HepG2 (cell line): ENCODE measurements around the gene CEBPE. TPM values are rescaled to one million over a fixed set of nuclear protein-coding genes. Genes with fewer than 3 reads are reported as not detected.

Source experiments
- ATAC-seq: fragments of 200-7000 bp; cut with Tn5 transposase; 3 replicates; pipeline ENCODE4 v1.9.1; 2020; ENCODE audit warnings: mild to moderate bottlenecking, moderate library complexity
- BruUV-seq: library from RNA; stranded (reverse); fragments of 400-500 nt; replicated peaks from 2 replicates; lab custom pipeline; 2021; lab: Mats Ljungman, UMichigan
- CTCF ChIA-PET: fragments of 300-600 bp; formaldehyde crosslinking; extraction: SDS; loops from one replicate; lab custom pipeline; 2021; ENCODE audit warnings: low total read pairs, inconsistent platforms, low intra/inter-chr PET ratio; lab: Yijun Ruan, JAX
- POLR2A ChIA-PET: fragments of 350-600 bp; sonication (Branson Sonifier 250); formaldehyde crosslinking; loops from one replicate; lab custom pipeline; 2020; ENCODE audit warnings: antibody characterized with exemption, inconsistent platforms; lab: Yijun Ruan, JAX
- DNase-seq: peaks from one replicate; pipeline ENCODE4 v3.0.0-alpha.2; 2015; ENCODE audit warnings: low spot score
- FAIRE-seq: peaks from 3 replicates; lab custom pipeline; 2011; peaks lifted over from hg19 to GRCh38; lab: Jason Lieb, UNC
- H2AFZ ChIP-seq: one replicate; pipeline ENCODE4 v1.6.1; 2011; ENCODE audit warnings: low read length, inconsistent platforms
- H3K27ac ChIP-seq: fragments of 300-600 bp; 3 replicates; pipeline ENCODE4 v1.8.0; 2011; ENCODE audit warnings: mixed run types, mild to moderate bottlenecking, mixed read lengths, low read length, inconsistent platforms; ENCODE audit not compliant: insufficient read depth; ENCODE audit errors: extremely low read length
- H3K27me3 ChIP-seq, 2 experiments: fragments of 200-600 bp in 1 of 2; 2 replicates in 1 of 2; 3 replicates in 1 of 2; pipeline versions ENCODE4 v1.6.0 to v1.8.0; 2011; ENCODE audit warnings: low read length in 2 of 2, mild to moderate bottlenecking in 2 of 2, moderate library complexity in 2 of 2, inconsistent platforms in 1 of 2; ENCODE audit not compliant: insufficient read depth in 2 of 2, control insufficient read depth in 1 of 2
- H3K36me3 ChIP-seq, 2 experiments: fragments of 200-600 bp in 1 of 2; replicated peaks in 1 of 2; 2 replicates in 1 of 2; 3 replicates in 1 of 2; pipeline versions ENCODE4 v1.5.1 to v1.8.0; 2011; ENCODE audit warnings: low read length in 2 of 2, inconsistent platforms in 1 of 2; ENCODE audit not compliant: insufficient read depth in 2 of 2, control insufficient read depth in 1 of 2
- H3K4me1 ChIP-seq: 2 replicates; pipeline ENCODE4 v1.5.1; 2012; ENCODE audit warnings: low read length, inconsistent platforms; ENCODE audit not compliant: insufficient read depth
- H3K4me2 ChIP-seq: 2 replicates; pipeline ENCODE4 v1.6.0; 2011; ENCODE audit warnings: low read depth, low read length, inconsistent platforms
- H3K4me3 ChIP-seq, 3 experiments: fragments of 200-600 bp in 1 of 3; sonication (generic), shearing (Covaris generic) in 1 of 3; replicated peaks in 1 of 3; 2 replicates each; pipeline ENCODE4 v1.5.1; 2011 to 2016; ENCODE audit warnings: low read length in 3 of 3, inconsistent platforms in 2 of 3, low read depth in 2 of 3, mild to moderate bottlenecking in 2 of 3, control low read depth in 1 of 3, mixed read lengths in 1 of 3; ENCODE audit not compliant: insufficient read depth in 1 of 3
- H3K79me2 ChIP-seq: one replicate; pipeline ENCODE4 v1.6.1; 2011; ENCODE audit warnings: low read length, inconsistent platforms; ENCODE audit not compliant: insufficient read depth
- H3K9ac ChIP-seq: 2 replicates; pipeline ENCODE4 v1.6.0; 2011; ENCODE audit warnings: mild to moderate bottlenecking, low read depth, low read length, inconsistent platforms; ENCODE audit not compliant: insufficient read depth
- H3K9me3 ChIP-seq: 2 replicates; pipeline ENCODE4 v1.5.1; 2012; ENCODE audit warnings: mild to moderate bottlenecking, low read length
- H4K20me1 ChIP-seq: 2 replicates; pipeline ENCODE4 v1.6.0; 2011; ENCODE audit warnings: inconsistent platforms, mild to moderate bottlenecking, low read length, moderate library complexity; ENCODE audit not compliant: insufficient read depth
- ATF7 ChIP-seq, 2 experiments: fragments of 450-650 bp in 1 of 2; sonication (generic) in 1 of 2; formaldehyde crosslinking in 1 of 2; IDR thresholded peaks; 2 replicates each; pipeline versions ENCODE4 v1.4.0 to v1.6.1; 2016 to 2020; ENCODE audit warnings: antibody characterized with exemption in 1 of 2, mild to moderate bottlenecking in 1 of 2, missing genetic modification reagents in 1 of 2
- BRD4 ChIP-seq: sonication (generic); formaldehyde crosslinking; IDR thresholded peaks from 2 replicates; pipeline ENCODE4 v1.4.0; 2020; ENCODE audit warnings: missing genetic modification reagents
- CEBPB ChIP-seq: IDR thresholded peaks from 2 replicates; pipeline ENCODE4 v1.6.1; 2011; ENCODE audit warnings: low read depth, low read length, improper control_type of control experiment, borderline replicate concordance
- HNRNPUL1 ChIP-seq: fragments of 200-400 bp; formaldehyde crosslinking; IDR thresholded peaks from 2 replicates; pipeline ENCODE4 v1.6.1; 2017; ENCODE audit warnings: low read depth, mild to moderate bottlenecking, low read length, moderate library complexity
- MBD4 ChIP-seq: IDR thresholded peaks from 2 replicates; pipeline ENCODE4 v1.6.1; 2012; ENCODE audit warnings: low read length, inconsistent platforms, borderline replicate concordance
- NR2F1 ChIP-seq, 2 experiments: fragments of 450-650 bp in 1 of 2; formaldehyde crosslinking in 1 of 2; IDR thresholded peaks; 2 replicates each; pipeline versions ENCODE4 v1.5.0 to v1.6.1; 2016 to 2020; ENCODE audit warnings: mild to moderate bottlenecking in 1 of 2, missing compliant biosample characterization in 1 of 2, missing genetic modification reagents in 1 of 2, moderate library complexity in 1 of 2
- REPIN1 ChIP-seq: sonication (generic); formaldehyde crosslinking; IDR thresholded peaks from 2 replicates; pipeline ENCODE4 v1.8.0; 2022; ENCODE audit warnings: missing genetic modification reagents, low read depth, mild to moderate bottlenecking, borderline replicate concordance
- RXRA ChIP-seq: sonication (generic); formaldehyde crosslinking; IDR thresholded peaks from 2 replicates; pipeline ENCODE4 v1.5.1; 2020; ENCODE audit warnings: missing genetic modification reagents
- SP1 ChIP-seq, 2 experiments: fragments of 450-650 bp in 1 of 2; sonication (generic) in 1 of 2; formaldehyde crosslinking in 1 of 2; IDR thresholded peaks; 2 replicates each; pipeline versions ENCODE4 v1.4.0 to v1.6.1; 2016 to 2020; ENCODE audit warnings: missing genetic modification reagents in 1 of 2
- XRCC5 ChIP-seq: fragments of 200-400 bp; formaldehyde crosslinking; optimal IDR thresholded peaks from 2 replicates; pipeline ENCODE3; 2017; ENCODE audit warnings: mild to moderate bottlenecking, low read length
- YY1 ChIP-seq: IDR thresholded peaks from 2 replicates; pipeline ENCODE4 v1.6.1; 2011; ENCODE audit warnings: low read length, low read depth, moderate library complexity, mild to moderate bottlenecking; ENCODE audit not compliant: insufficient read depth, insufficient replicate concordance
- ZNF143 ChIP-seq: sonication (generic); formaldehyde crosslinking; IDR thresholded peaks from 2 replicates; pipeline ENCODE4 v1.4.0; 2020; ENCODE audit warnings: missing genetic modification reagents
- ZNF253 ChIP-seq: sonication (generic); formaldehyde crosslinking; IDR thresholded peaks from 2 replicates; pipeline ENCODE4 v1.8.0; 2022; ENCODE audit warnings: mild to moderate bottlenecking, missing genetic modification reagents, borderline replicate concordance
- WGBS: methylation state at CpG from one replicate; pipeline ENCODE4 v1.1.6; 2017; ENCODE audit warnings: low lambda C conversion rate; 5-methylcytosine and 5-hydroxymethylcytosine counted together
- in situ Hi-C: cut with HindIII; loops from 2 replicates; pipeline ENCODE4 v1.10.0; 2017; ENCODE audit warnings: low pct_unique_long_range_greater_than_20kb; ENCODE audit not compliant: extremely low pct_ligation_motif_present
- intact Hi-C: fragments of 100-400 bp; cut with micrococcal nuclease; formaldehyde crosslinking; loops from one replicate; pipeline ENCODE4 v1.10.0; 2022; ENCODE audit not compliant: unreplicated experiment
- polyA plus RNA-seq, 8 experiments: library from polyadenylated mRNA; depleted of rRNA in 3 of 8; stranded (reverse) in 7 of 8; unstranded in 1 of 8; fragments of >200 nt; fragmentation: Illumina TruSeq in 4 of 8; extraction: Trizol in 4 of 8; gene quantifications; 2 replicates each; pipeline versions ENCODE4 v1.2.1 to v1.2.3, GENCODE V29; 2011 to 2016; ENCODE audit warnings: low read depth in 4 of 8, missing spikeins in 1 of 8, mixed read lengths in 1 of 8; ENCODE audit not compliant: insufficient read depth in 1 of 8
- total RNA-seq, 5 experiments: library from RNA; depleted of rRNA; stranded (reverse); fragments of >200 nt; fragmentation: Illumina TruSeq; extraction: Trizol; gene quantifications; 2 replicates each; pipeline ENCODE4 v1.2.3, GENCODE V29; 2016; ENCODE audit warnings: low read depth in 1 of 5
- TF ChIP-seq, protein P1 (sequence below), 2 experiments: fragments of 450-650 bp in 1 of 2; sonication (generic) in 1 of 2; formaldehyde crosslinking; IDR thresholded peaks; 2 replicates each; pipeline versions ENCODE4 v1.5.0 to v1.8.0; 2020 to 2022; ENCODE audit warnings: mild to moderate bottlenecking in 1 of 2, missing genetic modification reagents in 1 of 2
- TF ChIP-seq, protein P2 (sequence below): sonication (generic); formaldehyde crosslinking; IDR thresholded peaks from 2 replicates; pipeline ENCODE4 v1.5.1; 2020; ENCODE audit warnings: mild to moderate bottlenecking, missing genetic modification reagents, borderline replicate concordance
- TF ChIP-seq, protein P3 (sequence below): sonication (generic); formaldehyde crosslinking; IDR thresholded peaks from 2 replicates; pipeline ENCODE4 v1.5.0; 2020; ENCODE audit warnings: missing genetic modification reagents

Gene CEBPE
- total and polyA plus RNA-seq, 2 of the 13 experiments (the other 11 are each of a cell fraction or from before 2014, with no cell fraction given): 0.09 to 0.11 TPM

DNA sequence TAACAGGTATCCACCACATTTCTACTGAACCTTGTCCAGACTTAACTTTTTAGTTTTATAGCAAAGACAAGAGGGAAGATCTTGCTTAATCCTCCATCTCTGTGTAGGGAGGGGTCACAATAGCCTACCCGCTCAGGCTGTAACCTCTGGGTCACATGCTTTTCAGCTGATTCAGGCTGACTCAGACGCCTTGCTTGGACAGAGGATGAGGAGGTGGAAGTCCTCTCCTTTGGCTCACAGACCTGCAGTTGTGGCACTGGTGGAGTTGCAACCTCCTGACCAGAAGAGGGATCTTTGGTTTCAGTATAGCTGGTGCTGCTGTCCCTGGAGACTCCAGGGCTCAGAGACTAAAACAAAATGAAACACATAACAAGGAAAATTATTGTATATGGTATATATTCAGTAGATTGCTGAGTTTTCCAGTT, 40.4 kb downstream of the CEBPE start:
- ATAC-seq (peak; percentile 66), DNase-seq (peak; percentile 76), FAIRE-seq (no peak)
- ChIA-PET CTCF (interaction anchor here (1.6 to 4.1 kb wide), 3 partner anchors 10 to 108 kb away, joined by 4 to 20 read pairs (median 8); no protein-coding TSS in a partner anchor), POLR2A (interaction anchor here (0.5 to 5.8 kb wide), 4 partner anchors 10 to 346 kb away, joined by 3 to 85 read pairs (median 12); partner anchors contain the start of genes ACIN1 and C14orf119)
- in situ Hi-C loops: no loop called here
- Histone ChIP-seq H3K4me2 (no peak overlapping the region), H2AFZ (no peak overlapping the region), H3K79me2 (no peaks in the 10 kb centered on the region), H3K4me1 (no peaks in the 10 kb centered on the region), H3K9me3 (no peaks in the 10 kb centered on the region), H3K9ac (no peak overlapping the region), H4K20me1 (peaks cover 9% of the 10 kb centered on the region; the same call in 1 of the 2 replicates), H3K36me3 (peaks cover 66 to 99% of the 10 kb centered on the region in 2 experiments), H3K27me3 (no peaks in the 10 kb centered on the region), H3K27ac (no peak overlapping the region), H3K4me3 (no peak overlapping the region)
- WGBS: 67% methylated on average over 2 of the region's 2 CpGs
- intact Hi-C loops: no loop called here
- BruUV-seq: no TSS peak
- TF ChIP-seq, protein P1, sequence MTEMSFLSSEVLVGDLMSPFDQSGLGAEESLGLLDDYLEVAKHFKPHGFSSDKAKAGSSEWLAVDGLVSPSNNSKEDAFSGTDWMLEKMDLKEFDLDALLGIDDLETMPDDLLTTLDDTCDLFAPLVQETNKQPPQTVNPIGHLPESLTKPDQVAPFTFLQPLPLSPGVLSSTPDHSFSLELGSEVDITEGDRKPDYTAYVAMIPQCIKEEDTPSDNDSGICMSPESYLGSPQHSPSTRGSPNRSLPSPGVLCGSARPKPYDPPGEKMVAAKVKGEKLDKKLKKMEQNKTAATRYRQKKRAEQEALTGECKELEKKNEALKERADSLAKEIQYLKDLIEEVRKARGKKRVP (CRISPR knock-in tag; IDR thresholded peaks at IDR 0.05): no peak
- TF ChIP-seq YY1 (no peak), CEBPB (peak; percentile 29; the same call in 1 of the 2 replicates), MBD4 (0 out of 2 replicates have a peak, but pooled peaks have one; percentile 67), RXRA (CRISPR knock-in tag) (peak; percentile 47; the same call in 1 of the 2 replicates), SP1 (IDR thresholded peaks at IDR 0.05) (no peak), SP1 (CRISPR knock-in tag; IDR thresholded peaks at IDR 0.05) (no peak), REPIN1 (no peak), ATF7 (IDR thresholded peaks at IDR 0.05) (no peak), ATF7 (CRISPR knock-in tag; IDR thresholded peaks at IDR 0.05) (no peak), ZNF253 (CRISPR knock-in tag) (no peak), BRD4 (CRISPR knock-in tag) (no peak), XRCC5 (peak; percentile 23), ZNF143 (CRISPR knock-in tag) (no peak), NR2F1 (CRISPR knock-in tag; IDR thresholded peaks at IDR 0.05) (peak in 1 of 2 experiments; percentile 52; a peak in 1 of 4 replicates), HNRNPUL1 (no peak)
- TF ChIP-seq, protein P2, sequence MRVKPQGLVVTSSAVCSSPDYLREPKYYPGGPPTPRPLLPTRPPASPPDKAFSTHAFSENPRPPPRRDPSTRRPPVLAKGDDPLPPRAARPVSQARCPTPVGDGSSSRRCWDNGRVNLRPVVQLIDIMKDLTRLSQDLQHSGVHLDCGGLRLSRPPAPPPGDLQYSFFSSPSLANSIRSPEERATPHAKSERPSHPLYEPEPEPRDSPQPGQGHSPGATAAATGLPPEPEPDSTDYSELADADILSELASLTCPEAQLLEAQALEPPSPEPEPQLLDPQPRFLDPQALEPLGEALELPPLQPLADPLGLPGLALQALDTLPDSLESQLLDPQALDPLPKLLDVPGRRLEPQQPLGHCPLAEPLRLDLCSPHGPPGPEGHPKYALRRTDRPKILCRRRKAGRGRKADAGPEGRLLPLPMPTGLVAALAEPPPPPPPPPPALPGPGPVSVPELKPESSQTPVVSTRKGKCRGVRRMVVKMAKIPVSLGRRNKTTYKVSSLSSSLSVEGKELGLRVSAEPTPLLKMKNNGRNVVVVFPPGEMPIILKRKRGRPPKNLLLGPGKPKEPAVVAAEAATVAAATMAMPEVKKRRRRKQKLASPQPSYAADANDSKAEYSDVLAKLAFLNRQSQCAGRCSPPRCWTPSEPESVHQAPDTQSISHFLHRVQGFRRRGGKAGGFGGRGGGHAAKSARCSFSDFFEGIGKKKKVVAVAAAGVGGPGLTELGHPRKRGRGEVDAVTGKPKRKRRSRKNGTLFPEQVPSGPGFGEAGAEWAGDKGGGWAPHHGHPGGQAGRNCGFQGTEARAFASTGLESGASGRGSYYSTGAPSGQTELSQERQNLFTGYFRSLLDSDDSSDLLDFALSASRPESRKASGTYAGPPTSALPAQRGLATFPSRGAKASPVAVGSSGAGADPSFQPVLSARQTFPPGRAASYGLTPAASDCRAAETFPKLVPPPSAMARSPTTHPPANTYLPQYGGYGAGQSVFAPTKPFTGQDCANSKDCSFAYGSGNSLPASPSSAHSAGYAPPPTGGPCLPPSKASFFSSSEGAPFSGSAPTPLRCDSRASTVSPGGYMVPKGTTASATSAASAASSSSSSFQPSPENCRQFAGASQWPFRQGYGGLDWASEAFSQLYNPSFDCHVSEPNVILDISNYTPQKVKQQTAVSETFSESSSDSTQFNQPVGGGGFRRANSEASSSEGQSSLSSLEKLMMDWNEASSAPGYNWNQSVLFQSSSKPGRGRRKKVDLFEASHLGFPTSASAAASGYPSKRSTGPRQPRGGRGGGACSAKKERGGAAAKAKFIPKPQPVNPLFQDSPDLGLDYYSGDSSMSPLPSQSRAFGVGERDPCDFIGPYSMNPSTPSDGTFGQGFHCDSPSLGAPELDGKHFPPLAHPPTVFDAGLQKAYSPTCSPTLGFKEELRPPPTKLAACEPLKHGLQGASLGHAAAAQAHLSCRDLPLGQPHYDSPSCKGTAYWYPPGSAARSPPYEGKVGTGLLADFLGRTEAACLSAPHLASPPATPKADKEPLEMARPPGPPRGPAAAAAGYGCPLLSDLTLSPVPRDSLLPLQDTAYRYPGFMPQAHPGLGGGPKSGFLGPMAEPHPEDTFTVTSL (CRISPR knock-in tag): no peak
- TF ChIP-seq, protein P3, sequence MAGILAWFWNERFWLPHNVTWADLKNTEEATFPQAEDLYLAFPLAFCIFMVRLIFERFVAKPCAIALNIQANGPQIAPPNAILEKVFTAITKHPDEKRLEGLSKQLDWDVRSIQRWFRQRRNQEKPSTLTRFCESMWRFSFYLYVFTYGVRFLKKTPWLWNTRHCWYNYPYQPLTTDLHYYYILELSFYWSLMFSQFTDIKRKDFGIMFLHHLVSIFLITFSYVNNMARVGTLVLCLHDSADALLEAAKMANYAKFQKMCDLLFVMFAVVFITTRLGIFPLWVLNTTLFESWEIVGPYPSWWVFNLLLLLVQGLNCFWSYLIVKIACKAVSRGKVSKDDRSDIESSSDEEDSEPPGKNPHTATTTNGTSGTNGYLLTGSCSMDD (CRISPR knock-in tag): no peak
